ENCODE data around the gene FMN1.
"Not testable (repeated sequence)": the region's sequence is repeated elsewhere in the genome, so short reads cannot be mapped to it uniquely, and the experiment has no call there.

Gene FMN1

DNA sequence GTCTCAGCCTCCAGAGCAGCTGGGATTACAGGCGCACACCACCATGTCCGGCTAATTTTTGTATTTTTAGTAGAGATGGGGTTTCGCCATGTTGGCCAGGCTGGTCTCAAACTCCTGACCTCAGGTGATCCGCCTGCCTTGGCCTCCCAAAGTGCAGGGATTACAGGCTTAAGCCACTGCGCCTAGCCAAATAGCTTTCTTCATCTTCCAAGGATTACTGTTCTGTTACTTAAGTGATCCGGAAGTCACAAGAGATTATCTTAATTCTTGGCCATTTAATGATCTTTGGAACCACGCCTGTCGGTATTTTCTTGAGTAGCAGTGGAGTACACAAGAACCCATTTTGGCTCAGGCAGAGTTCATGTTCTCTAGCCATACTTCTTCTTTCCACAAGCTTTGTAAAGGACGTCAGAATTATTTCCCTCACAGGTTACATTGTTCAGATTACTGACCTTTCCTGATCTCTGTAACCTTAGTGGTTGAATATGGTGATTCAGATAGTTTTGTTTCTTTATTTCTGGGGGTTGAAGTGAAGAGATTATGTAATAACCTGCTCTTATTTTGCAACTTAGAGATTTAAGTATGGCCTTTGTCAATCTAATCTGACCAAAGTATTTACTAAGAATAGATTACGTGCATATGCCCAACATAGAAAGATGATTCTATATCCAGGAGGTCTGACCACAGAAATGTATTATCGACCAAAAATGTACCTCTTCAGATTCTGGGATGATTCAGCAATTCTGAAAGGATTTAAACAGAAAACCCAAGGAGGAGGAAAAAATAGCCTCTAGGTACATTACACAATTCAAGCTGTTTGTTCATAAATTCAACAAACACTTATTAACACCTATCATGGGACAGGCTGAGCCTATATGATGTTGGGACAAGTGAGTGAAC lies 344.5 kb downstream of the FMN1 start:
- no peak for DNase-seq

DNA sequence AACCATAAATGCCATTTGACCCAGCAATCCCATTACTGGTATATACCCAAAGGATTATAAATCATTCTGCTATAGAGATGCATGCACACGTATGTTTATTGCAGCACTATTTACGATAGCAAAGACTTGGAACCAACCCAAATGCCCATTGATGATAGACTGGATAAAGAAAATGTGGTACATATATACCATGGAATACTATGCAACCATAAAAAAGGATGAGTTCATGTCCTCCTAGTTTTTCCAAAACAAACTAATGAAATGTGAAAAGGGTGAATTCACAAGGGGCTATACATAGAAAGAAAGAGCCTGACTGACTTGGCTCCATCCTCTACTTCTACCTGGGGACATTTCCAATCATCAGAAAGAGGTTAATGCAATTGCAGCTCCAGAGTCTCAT lies 347.8 kb downstream of the FMN1 start:
- not testable (repeated sequence) for DNase-seq

DNA sequence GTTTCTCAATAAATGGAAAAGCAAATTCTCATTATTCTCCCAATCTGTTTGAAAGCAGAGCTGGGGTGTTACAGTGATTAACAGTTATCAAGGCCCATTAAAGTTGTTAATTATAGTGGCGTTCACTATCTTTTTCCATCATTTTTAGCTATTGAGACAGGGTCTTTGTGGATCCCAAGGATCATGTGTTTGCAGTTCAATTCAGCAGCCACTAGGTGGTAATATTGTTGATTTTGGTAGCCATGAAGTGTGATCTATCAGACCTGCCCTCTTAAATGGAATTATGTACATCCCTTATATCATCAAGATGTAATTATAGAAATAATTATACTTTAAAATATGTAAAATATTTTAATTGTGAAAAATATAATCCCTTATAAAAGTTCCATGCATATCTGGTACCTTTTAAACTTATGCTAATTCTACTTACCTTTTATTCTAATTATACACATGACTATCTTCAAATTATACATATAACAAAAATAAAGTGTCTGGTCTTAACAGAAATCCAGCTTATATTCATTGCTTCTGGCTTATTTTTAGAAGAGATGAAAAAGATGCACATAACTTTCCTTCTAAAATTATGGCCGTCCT lies 350.3 kb downstream of the FMN1 start:
- DNase-seq: peak; percentile 46

DNA sequence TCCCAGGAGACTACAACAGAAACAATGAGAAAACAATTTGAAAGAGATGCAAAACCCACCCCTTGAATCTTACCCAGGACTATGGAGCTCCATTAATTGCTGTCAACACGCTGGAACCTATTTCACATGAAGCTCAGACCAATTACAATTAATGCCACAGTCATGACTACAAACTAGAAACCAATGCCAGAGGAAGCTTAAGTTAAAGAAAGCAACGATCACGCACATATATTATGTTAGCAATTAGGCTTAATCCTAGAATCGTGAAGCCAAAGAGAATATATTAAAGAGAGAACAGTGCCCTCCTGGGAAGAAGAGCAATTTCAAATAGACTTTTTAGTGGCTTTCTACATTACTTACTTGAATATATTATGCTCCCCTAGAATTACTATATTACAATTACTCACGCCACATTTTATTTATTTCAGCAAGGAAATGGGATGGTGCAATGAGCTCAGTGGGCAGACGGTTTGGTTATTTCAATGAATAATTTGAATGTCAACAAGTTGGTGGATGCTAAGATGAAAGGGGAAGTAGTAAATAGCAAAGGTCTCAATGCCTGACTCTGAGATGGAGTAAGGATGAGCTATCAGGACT lies 351.2 kb downstream of the FMN1 start:
- DNase-seq: no peak

DNA sequence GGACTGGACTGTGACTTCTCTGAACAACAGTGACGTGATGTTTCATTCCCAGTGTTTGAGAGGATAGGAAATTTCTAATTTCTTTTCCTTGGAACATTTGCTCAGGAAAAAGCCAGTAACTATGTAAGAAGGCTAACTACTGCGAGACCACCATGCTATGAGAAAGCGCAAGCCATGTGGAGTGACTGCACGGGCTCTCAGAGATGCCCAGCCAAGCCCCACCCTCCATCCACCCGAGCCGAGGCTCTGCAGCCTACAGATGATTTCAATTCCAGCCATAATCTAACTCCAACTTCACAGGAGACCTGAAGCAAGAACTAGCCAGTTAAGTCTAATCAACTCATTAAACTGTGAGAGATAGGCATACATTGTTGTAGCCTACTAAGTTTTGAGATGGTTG lies 352.4 kb downstream of the FMN1 start:
- no peak for DNase-seq

DNA sequence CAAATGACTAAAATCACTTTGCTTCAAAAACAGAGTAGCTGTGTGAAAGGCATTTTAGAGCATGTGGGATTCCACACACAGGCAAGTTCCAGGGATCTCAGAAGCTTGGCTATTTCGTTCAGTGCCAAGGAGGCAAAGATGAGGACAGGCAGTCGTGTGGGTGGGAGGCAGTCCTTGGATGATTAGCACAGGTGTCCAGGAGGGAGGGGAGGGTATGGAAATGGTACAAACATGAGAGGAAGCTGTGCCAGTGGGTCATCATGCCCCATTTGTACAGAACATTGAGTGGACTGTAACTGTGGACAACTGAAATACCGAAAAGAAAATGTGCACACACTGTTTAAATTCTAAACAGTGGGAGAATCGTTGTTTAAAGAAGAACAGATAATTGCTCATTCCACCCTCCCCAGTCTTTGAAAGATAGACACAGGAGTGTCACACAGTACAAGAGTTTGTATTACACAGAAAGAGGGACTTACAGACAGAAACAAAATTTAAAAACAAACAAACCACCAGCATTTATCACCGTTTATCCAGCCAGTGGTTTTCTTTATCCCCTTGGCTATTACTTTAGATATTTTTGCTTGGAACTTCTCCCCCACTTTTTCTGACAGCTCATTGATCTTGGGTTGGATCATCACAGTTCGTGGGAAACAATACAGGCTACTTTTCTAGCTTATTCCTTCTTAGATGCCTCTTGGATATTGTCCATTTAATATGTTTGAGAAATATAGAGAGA lies 353.8 kb downstream of the FMN1 start:
- no peak for DNase-seq

DNA sequence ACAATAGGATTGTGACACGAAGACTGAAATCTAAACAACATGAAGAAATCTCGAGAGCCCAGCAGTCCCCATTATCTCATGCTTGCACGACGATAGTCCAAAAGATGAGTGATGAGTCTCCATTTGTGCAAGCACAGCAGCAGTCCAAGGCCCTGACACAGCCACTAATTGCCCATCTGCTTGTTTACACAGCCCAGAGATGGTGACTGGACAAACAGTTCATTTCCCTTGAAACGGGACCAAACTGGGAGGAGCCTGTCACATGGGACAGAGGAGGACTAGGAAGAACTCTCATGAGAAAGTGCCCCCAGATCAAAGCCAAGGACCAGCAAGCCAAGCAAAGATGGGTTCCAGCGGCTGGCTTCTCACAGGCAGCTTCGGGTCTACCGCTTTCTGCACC lies 355.7 kb downstream of the FMN1 start:
- no peak for DNase-seq

DNA sequence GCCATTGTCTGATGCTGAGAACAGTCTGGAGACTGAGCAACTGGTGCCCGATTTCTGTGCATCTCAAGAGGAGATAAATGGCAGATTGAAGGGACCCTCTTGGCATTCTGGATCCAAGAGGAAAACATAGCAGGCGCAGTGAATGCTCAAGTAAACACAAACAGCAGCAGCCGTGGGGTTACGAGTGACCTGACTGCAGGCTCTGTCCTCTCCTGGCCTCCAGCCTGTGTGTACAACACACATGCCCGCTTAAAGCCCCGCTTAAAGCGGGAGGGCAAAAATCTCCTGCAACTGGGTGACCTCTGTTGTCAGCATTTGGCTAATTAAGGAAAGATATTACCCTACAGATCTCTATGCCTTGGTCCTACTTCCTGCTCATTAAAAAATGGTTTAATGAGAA lies 356.2 kb downstream of the FMN1 start:
- no peak for DNase-seq

DNA sequence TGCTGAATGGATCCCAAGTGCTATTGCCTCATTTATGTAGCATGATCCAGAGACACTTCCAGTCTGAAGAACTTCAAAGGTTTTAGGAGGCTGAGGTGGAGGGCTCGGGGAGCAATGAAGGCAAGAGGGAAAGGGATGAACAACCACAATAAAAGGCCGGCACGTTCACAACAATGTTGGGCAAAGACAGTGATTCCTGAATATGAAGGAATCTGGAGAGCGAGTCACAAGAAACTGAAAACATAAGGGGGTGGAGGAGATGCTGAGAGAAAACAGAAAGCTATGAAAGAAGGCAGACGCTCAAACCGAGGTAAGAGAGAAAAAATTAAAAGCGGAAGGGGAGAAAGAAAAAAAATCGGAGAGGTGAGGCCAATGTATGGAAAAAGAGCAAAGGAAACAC lies 356.6 kb downstream of the FMN1 start:
- DNase-seq: no peak

DNA sequence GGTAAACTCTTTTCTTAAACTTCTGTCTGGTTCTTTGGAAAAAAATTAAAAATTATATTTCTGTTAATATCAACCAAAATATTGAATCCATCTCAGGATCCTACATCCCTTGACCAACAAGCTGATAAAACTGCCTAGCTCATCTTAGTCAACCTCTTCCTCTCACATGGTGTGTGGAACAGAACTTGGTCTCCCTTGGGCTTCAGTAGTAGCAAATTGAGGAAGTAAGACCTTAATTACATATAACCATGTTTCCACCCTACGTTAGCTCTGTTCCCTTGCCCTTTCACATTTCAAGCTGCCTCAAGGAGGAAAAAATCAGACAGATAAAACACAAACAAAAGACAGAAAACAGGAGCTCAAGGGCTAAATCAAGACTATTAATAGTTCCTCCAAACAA lies 360.4 kb downstream of the FMN1 start:
- no peak for DNase-seq

DNA sequence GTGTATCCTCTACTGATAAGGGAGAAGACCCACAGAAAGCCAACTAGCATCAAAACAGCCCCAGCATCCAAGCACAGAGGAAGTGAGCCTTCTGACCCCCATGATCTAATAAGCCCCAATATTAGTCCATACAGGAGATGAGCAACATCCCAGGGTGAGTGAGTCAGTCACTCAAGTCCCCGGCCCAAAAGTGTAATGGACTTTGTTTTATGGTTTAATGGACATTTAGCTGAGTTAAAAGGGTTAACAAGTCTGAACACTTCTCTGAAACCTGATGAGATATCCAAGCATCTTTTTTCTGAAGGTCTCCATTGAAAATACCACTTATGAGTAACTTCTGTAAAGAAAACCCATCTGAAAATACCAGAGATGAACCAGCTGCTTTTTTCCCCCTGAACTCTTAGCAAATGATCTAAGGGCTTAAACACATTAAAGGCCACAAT lies 361.1 kb downstream of the FMN1 start:
- DNase-seq: no peak

DNA sequence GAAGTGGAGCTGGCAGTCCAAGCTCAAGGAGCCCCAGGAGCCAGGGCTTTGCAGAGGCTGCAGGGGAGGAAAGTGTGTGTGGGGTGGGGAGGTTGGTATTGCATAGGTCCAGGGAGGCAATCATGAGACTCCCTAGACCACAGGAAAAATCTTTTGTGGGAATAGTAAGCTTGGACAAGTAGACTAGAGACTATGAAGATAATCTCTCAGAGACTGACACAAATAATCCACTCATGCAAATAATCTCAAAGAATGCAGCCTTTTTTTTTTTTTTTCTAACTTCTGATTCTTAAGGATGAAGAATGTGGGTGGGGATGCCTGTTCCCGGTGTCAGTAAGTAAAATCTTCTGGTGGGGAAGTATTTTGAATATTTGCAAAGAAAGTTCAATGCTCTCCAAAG lies 363.0 kb downstream of the FMN1 start:
- no peak for DNase-seq

DNA sequence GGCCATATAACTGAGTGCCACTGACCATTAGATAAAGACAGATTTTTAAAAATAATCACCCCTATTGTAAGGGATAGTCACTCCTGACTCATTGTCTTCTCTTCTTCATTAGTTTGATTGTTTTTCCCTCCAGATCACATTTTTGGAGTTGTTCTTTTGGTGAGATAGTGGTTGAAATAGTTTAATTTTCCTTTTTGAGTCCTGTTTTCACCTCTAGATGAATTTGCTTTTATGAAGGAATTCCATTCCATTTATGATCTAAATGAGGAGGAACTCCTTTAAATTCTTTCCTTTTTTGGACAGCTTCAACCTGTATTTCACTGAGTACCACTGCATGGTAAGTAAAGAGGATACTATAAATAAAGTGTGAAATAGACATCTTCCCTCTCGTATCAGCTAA lies 364.3 kb downstream of the FMN1 start:
- DNase-seq: no peak

DNA sequence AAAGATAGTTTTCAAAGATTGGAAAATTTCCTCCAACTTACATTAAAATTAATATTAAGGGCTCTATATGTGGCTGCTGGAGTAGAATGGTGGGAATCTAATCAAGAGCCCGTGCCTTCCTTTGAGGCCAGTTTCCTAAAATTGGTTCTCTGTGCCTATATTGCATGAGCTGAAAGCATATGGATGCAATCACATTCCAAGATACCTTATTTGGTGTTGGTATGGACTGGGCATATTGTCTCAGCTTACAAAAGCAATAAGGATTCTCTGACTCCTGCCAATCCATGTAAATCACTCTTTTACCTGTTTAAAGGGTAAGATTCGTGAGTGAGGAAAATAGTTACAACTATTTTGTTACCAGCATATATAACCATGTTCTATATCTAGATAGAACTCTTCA lies 365.1 kb downstream of the FMN1 start:
- DNase-seq: no peak

DNA sequence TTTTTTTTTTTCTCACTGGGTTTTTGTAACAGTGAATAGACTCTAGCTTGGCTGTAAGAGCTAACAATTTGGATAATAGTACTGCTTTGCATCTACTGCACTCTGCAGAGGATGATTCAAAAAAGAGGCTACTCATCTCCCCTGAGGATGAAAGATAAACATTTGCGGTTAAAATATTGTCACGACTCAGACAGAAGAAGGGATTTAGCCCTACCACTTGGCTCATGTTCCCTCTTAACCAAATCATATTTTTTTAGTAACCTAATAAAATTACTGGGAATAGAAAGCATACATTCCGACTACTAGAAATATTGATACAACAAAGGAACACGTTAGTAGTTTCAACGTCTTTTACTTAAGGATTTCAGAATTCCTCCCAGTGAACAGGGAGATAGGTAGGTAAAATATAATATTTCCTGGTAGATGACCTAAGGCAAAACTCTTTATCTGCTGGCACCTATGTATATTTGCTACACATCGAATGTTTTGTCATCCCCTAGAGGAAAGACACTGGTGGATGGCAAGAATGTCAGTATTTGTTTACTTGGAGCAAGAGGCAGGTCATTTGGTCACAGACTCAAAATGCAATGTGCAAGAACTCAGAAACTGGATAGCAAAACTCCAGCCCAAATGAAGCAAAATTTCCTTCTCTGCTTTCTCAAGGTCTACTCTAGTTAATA lies 365.9 kb downstream of the FMN1 start:
- no peak for DNase-seq

DNA sequence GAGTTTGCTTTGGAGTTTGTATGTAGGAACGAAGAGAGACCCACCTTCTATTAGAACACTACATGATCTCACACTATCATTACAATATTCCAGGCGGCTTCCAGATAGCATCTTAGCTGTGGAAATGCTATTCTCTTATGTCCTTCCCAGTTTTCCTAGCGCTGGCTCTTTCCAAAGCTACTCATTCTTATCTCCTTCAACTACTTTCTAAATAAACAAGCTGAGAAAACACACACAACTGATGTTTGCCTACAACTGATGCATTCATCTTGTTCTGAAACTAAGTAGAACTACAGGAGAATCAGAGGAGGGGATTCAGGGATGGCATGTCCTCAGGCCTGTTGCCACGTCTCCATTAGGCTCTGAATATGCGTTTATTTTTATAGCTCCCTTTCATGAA lies 367.8 kb downstream of the FMN1 start:
- DNase-seq: no peak

DNA sequence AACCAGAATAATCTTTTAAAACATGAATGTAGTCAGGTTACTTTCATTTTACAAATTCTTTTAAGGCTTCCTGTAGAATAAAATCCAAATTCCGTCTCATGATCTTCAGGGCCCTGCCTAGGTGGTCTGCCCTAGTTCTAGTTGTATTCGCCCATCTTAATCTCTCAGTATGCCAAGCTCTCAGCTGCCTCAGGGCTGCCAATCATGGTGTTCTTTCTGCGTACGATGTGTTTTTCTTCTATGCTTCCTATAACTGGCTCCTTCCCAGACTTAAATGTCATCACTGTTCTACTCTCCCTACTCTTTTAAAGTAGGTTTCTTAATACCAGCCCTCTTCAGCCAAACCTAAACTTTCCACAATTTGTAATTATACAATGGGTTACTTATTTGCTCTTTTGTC lies 369.3 kb downstream of the FMN1 start:
- no peak for DNase-seq

DNA sequence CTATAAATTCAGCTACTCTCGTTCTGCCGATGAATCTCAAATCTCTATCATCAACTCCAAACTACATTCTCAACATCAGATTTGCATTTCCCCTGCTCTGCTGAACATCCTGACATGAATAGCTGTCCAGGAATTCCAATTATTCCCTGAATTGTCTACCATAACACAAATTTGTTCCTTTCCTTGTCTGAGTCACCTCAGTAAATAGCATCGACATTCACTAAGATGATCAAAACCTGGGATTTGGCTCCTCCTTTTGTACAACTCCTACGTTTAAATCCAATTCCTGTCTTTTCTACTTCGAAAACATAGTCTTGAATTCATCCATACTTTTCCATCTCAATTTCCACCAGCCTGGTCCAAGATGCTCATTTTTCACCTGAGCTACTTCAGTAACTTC lies 369.7 kb downstream of the FMN1 start:
- DNase-seq: no peak

DNA sequence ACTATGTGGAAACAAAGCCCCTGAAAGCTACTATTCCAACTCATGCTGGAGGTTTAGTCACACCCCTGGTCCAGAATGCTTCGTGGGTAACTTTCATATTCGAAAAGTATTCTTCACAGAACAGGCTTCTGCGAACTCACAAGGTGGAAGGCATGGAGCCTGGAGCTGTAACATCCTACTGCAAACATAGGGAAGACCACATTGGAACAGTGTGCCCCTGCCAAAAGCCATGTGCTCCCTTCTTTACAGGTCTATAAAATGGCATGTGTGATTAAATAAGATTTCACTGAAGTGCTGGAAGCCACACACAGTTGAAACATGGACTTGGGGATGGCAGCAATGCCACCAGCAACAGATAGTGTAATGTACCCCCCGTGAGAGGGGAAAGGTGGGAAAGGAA lies 370.8 kb downstream of the FMN1 start:
- no peak for DNase-seq

DNA sequence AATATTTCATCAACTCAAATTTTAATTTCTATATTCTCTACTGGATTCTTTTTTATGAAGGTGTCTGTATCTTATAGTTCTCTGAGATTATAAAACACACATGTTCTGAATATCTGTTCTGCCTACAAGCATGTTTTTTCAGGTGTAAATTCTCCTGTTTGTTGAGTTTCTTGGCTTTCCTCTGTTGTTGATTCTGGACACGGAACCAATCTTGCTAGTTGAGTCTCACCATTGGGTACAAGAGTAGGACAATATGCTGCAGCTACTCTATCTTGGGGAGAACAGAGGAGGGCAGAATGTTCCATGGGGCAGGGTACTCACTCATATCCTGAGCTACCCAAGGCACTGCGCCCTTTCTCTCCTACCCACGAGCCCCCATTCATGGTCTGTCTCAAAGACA lies 371.8 kb downstream of the FMN1 start:
- DNase-seq: no peak

DNA sequence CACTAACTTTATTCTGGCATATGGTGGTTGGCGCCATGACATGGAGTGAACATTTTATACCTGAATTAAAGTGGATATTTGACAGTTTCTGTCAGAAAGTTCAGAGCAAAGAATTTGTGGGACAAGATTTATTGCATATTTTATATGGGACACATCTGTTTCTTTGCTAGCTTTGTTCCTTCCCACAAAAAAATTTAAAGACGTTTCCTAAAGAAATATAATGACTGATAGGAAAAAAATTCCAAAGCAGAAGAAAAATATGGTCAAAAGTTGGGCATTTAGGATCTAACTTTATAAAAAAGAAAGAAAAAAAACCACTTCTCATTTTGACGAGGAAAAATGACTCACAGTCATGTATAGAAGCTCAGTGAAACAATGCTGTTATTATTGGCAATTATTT lies 375.1 kb downstream of the FMN1 start:
- DNase-seq: no peak

DNA sequence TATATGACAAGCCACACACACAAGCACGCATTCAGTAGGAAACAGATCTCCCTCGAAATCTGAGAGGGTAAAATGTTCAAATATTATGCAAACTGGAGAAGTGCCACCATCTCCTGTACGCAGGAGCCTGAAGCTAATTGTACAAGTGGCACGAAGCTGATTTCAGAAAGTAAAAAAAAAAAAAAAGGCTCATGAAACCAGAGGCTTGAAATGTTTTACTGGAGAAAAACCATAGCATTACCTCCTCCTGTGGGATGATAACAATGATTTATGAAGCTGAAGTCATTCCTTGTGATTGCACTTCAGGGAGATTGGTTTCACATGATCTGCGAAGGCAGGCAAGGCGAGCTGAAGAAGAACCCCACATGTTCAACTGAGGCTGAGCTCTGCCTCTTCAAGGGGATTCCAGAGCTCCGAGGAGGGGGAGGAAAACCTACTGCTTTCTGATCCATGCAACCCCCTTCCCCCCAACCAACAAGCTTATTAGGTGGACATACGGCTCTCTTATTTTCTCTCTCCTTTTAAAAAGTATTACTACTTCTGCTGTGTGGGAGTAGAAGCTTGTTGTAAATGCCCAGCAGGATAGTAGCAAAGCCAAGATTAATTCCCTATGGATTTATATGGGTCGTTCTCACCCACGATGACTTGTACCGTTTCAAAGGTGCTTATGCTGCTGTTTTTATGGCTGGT lies 375.6 kb downstream of the FMN1 start:
- peak; percentile 4 for DNase-seq

Measured in NCI-H1105 treated with DMSO at 0.1 percent for 48 hours (cell line).